HG03066 (cell line): ENCODE data around the gene ENDOU.
"Not testable (repeated sequence)": the region's sequence is repeated elsewhere in the genome, so short reads cannot be mapped to it uniquely, and the experiment has no call there.

Experiments used
- ATAC-seq: cut with Tn5 transposase; IDR thresholded peaks from one replicate; pipeline ENCODE4 v1.9.1; 2021; ENCODE audit warnings: low read depth; ENCODE audit not compliant: unreplicated experiment

The ENDOU gene

GRCh38 chr12:47700263-47700662, 25.0 kb downstream of the ENDOU start:
- no peak for ATAC-seq

GRCh38 chr12:47698631-47699030, 26.7 kb downstream of the ENDOU start:
- ATAC-seq: no peak

DNA sequence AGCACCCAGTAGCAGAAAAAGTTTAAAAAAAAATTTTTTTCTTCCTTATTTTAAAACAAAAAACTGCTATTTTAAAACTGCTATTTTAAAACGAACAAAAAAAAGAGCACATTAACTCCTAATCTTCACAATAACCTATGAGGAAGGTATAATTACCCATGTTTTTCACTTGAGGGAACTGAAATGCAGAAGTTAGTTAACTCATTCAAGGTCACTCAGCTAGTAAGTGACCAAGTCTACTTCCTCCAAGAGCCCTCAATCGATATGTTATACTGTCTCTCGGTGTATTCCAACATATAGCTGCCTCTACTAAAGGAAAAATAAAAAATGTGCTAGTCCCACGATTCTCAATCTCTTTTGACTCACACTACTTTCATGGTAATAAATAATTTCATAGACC, 27.2 kb downstream of the ENDOU start:
- no peak for ATAC-seq

DNA sequence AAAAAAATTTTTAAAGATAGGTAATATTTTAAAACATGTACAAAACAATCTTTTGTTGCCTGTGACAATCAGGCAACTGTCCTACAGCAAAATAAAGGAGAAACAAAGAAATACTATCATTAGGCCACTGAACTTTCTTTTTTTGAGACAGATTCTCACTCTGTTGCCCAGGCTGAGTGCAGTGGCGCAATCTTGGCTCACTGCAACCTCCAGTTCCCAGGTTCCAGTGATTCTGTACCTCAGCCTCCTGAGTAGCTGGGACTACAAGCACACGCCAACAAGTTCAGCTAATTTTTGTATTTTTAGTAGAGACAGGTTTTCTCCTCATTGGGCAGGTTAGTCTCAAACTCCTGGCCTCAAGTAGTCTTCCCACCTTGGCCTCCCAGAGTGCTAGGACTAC, 36.1 kb downstream of the ENDOU start:
- ATAC-seq: no peak

DNA sequence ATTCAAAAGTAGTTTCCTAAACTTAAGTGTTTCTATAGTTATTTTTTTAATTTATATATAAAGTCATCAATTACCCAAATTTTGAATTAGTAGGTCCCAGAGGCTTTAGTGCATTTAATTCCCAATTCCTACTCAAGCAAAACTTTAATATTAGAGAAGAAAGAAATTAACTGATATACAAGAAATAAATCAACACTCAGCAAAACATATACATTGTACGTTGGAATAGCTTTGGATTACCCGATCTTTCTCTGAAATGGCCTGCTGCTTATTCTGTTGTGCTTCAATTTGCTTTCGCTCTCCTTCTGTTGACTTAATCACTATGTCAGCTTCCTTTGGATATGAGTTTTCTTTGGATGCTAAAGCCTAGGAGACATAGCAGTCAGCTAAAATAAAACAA, 37.7 kb downstream of the ENDOU start:
- no peak for ATAC-seq

DNA sequence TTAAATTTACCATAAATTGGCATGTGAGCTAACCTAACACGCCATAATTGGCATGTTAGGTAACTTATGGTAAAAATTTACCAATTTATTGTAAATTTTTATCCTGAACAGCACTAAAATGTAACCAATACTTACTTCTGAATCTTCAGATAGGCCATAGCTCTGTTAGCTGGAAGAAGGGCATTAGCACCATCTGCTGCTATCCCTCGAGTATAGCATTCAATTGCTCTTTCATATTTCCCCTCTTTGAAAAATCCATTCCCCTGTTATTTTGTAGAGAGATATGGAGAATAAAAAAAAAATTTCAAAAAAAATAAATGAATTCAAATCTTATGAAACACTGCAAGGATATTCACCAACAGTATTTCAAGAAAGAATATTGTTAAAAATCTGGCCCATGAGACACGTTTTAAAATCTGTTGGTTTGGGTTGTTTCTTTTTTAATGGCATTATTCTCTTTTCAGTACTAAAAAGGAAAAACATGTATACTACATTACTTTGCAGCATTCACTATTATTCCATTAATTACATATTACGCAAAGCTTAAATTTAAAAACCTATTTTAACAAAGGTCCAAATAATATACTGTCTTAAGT, 38.5 kb downstream of the ENDOU start:
- ATAC-seq: no peak

DNA sequence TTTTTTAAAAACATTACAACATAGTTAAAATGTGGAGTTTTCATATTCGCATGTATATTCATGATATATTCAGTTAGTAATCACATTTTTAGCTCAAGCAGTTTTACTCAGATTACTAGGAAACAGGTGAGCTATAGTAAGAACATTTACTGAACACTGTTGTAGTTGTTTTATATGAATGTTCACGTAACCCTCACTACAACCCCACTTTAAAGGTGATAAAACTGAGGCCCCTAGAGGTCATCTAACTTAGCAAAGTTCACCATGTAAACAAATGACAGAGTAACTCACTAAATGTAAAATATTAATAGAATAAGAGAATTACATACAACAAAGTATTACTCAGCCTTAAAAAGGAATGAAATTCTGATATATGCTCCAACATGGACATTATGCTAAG, 45.5 kb downstream of the ENDOU start:
- ATAC-seq: no peak

DNA sequence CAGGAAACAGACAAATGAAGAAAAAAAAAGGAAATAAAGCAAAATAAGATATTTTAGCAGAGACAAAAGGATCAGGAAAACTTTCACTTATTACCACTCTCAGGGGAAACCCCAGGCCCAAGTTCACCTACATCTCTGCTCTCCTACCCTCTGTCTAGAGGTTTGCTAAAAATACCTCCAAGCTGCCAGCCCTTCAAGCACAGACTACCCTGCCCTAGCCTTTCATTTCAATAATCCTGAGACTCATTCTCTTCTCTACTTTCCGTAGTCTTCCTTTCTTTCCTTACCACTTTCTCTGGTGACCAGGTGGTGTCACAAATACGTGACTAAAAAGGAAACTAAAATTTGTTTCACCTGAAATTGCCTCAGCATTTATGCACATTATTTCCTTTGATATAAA, 53.2 kb downstream of the ENDOU start:
- no peak for ATAC-seq

DNA sequence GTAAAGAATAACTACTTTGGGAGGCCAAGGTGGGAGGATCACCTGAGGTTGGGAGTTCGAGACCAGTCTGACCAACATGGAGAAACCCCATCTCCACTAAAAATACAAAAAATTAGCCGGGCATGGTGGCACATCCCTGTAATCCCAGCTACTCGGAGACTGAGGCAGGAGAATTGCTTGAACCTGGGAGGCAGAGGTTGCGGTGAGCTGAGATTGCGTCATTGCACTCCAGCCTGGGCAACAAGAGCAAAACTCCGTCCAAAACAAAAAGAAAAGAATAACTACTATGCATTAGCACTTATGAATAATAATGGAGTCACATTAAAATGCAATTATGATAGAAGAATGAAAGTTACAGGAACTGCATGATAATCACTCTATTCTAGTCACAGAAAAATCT, 57.4 kb downstream of the ENDOU start:
- ATAC-seq: not testable (repeated sequence)
